HEK293 (cell line): ENCODE data around the gene MZT2A.
"Not testable (repeated sequence)": the region's sequence is repeated elsewhere in the genome, so short reads cannot be mapped to it uniquely, and the experiment has no call there.

Source experiments
- CTCF ChIP-seq: fragments of 450-650 bp; formaldehyde crosslinking; IDR thresholded peaks from 2 replicates; pipeline ENCODE4 v1.5.1; 2016; ENCODE audit warnings: missing biosample characterization, missing genetic modification characterization
- PRDM10 ChIP-seq: fragments of 450-650 bp; formaldehyde crosslinking; IDR thresholded peaks from 2 replicates; pipeline ENCODE4 v1.5.1; 2016; ENCODE audit warnings: missing biosample characterization, missing genetic modification characterization
- SETDB1 ChIP-seq: IDR thresholded peaks from one replicate; pipeline ENCODE4 v1.6.1; 2017; ENCODE audit warnings: mild to moderate bottlenecking, low read length, moderate library complexity, mixed read lengths; ENCODE audit not compliant: insufficient read length
- ZBTB21 ChIP-seq: fragments of 450-650 bp; formaldehyde crosslinking; IDR thresholded peaks from 2 replicates; pipeline ENCODE4 v1.5.1; 2017; ENCODE audit warnings: missing biosample characterization, missing genetic modification characterization
- ZNF274 ChIP-seq, 2 experiments: fragments of 200-500 bp in 1 of 2; fragments of 450-650 bp in 1 of 2; sonication (Bioruptor generic) in 1 of 2; formaldehyde crosslinking in 1 of 2; IDR thresholded peaks; 2 replicates each; pipeline versions ENCODE4 v1.5.1 to v1.6.1; 2014 to 2016; ENCODE audit warnings: borderline replicate concordance in 1 of 2, inconsistent platforms in 1 of 2, low read length in 1 of 2, missing biosample characterization in 1 of 2, missing genetic modification characterization in 1 of 2
- ZNF280D ChIP-seq: fragments of 450-650 bp; formaldehyde crosslinking; IDR thresholded peaks from 2 replicates; pipeline ENCODE4 v1.5.1; 2016; ENCODE audit warnings: missing biosample characterization, missing genetic modification characterization
- ZNF423 ChIP-seq: fragments of 450-650 bp; formaldehyde crosslinking; IDR thresholded peaks from 2 replicates; pipeline ENCODE4 v1.5.1; 2016; ENCODE audit warnings: missing biosample characterization, missing genetic modification characterization
- ZNF548 ChIP-seq: fragments of 450-650 bp; formaldehyde crosslinking; IDR thresholded peaks from 2 replicates; pipeline ENCODE4 v1.5.1; 2016; ENCODE audit warnings: missing biosample characterization, missing genetic modification characterization
- ZNF664 ChIP-seq: fragments of 450-650 bp; formaldehyde crosslinking; IDR thresholded peaks from 2 replicates; pipeline ENCODE4 v1.5.1; 2016; ENCODE audit warnings: missing biosample characterization, missing genetic modification characterization
- ZNF776 ChIP-seq: fragments of 450-650 bp; formaldehyde crosslinking; IDR thresholded peaks from 2 replicates; pipeline ENCODE4 v1.5.0; 2017; ENCODE audit warnings: missing biosample characterization, missing genetic modification characterization, borderline replicate concordance

GRCh38 chr2:131445515-131445797, 46.7 kb downstream of the MZT2A start:
- not testable (repeated sequence) for TF ChIP-seq ZNF280D (tag by site-specific recombination); ZNF664 (tag by site-specific recombination); ZNF274 (IDR thresholded peaks at IDR 0.05; ENCODE audit: low read length); ZNF274 (tag by site-specific recombination; IDR thresholded peaks at IDR 0.05; ENCODE audit: borderline replicate concordance); ZNF423; CTCF (tag by site-specific recombination); ZNF776 (tag by site-specific recombination); ZNF548; ZBTB21 (tag by site-specific recombination); PRDM10 (tag by site-specific recombination); SETDB1
